Mammary epithelial cell (primary cell): ENCODE measurements around the gene POU2AF3.
"Not testable (repeated sequence)": the region's sequence is repeated elsewhere in the genome, so short reads cannot be mapped to it uniquely, and the experiment has no call there.

ENCODE experiments used
- CTCF ChIP-seq, 2 donors: IDR thresholded peaks in 1 of 2; conservative IDR thresholded peaks in 1 of 2; 2 replicates each; pipeline ENCODE4 v1.5.1; 2011 to 2012; ENCODE audit warnings: inconsistent platforms in 2 of 2, low read length in 2 of 2, mild to moderate bottlenecking in 2 of 2, control low read depth in 1 of 2, low read depth in 1 of 2; ENCODE audit not compliant: insufficient read depth in 1 of 2; ENCODE audit errors: extremely low read depth in 1 of 2
- EZH2 ChIP-seq: IDR thresholded peaks from 2 replicates; pipeline ENCODE4 v1.6.1; 2012; ENCODE audit warnings: low read length, inconsistent platforms, borderline replicate concordance

- TF ChIP-seq CTCF (conservative IDR thresholded peaks at IDR 0.05 in 1 of 2, IDR thresholded peaks at IDR 0.05 in 1 of 2; ENCODE audit: extremely low read depth in 1 of 2, insufficient read depth in 1 of 2, low read depth in 1 of 2, low read length in 2 of 2); EZH2: not testable (repeated sequence)
Observed at GRCh38 chr11:111320199-111320598, 21.9 kb downstream of the POU2AF3 start.
